GM18505 (cell line): ENCODE measurements around the gene KIZ.
"Not testable (repeated sequence)": the region's sequence is repeated elsewhere in the genome, so short reads cannot be mapped to it uniquely, and the experiment has no call there.

Experiments used
- ATAC-seq: cut with Tn5 transposase; IDR thresholded peaks from one replicate; pipeline ENCODE4 v1.9.1; 2021; ENCODE audit not compliant: unreplicated experiment
- POLR2A ChIP-seq: IDR thresholded peaks from 4 replicates; pipeline ENCODE4 v1.6.1; 2011; ENCODE audit warnings: borderline replicate concordance; ENCODE audit not compliant: insufficient read depth, insufficient read length; ENCODE audit errors: extremely low read depth

The KIZ gene

DNA sequence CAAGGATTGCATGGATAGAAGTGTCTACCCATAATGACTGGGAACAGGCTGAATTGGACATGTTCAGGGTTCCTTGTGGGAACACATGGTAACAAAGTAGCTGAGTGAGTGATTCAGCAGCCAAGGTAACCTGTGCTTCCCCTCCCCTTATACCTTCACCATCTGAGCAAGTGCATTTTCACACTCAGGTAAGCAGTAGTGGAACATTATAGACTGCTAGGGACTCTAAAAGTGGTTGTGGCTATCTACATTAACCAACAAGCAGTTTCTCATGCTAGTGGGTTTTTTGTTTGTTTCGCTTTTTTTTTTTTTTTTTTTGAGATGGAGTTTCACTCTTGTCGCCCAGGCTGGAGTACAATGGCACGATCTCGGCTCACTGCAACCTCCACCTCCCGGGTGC lies 41.4 kb downstream of the KIZ start:
- no peak for TF ChIP-seq POLR2A
- ATAC-seq: no peak

DNA sequence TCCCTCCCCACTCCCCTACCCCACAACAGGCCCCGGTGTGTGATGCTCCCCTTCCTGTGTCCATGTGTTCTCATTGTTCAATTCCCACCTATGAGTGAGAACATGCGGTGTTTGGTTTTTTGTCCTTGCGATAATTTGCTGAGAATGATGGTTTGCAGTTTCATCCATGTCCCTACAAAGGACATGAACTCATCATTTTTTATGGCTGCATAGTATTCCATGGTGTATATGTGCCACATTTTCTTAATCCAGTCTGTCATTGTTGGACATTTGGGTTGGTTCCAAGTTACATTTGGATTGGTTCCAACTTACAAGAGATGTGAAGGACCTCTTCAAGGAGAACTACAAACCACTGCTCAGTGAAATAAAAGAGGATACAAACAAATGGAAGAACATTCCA lies 42.2 kb downstream of the KIZ start:
- not testable (repeated sequence) for ATAC-seq

DNA sequence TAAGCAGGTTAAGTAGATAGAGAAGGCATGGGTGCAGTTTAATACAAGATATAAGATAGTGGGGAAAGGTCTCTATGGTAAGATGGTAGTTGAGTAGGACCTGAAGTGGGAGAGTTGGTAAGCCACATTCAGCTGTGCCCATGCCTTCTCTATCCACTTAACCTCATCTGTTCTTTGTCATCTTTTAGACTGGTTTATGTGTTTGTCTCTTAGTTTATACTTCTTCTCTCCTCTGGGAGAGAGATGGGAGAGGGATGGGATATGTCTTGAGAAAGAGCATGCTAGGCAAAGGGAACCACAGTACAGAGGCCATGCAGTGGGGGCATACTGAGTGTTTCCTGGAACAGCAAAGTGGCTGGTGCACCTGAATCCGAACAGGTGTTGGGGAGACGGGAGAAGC lies 46.7 kb downstream of the KIZ start:
- ATAC-seq: no peak
- no peak for TF ChIP-seq POLR2A

DNA sequence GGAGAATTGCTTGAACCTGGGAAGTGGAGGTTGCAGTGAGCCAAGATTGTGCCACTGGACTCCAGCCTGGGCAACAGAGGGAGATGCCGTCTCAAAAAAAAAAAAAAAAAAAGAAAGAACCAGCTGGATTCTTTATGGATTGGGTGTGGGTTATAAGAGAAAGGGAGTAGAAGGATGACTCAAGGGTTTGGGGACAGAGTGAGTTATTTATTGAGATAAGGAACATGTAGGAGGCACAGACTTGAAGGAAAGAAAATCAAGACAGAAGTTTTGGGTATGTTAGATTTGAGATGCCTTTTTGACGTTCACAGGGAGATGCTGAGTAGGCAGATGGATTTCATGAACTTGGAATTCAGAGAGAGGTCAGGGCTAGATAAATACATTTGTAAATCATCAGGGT lies 47.6 kb downstream of the KIZ start:
- no peak for ATAC-seq
- no peak for TF ChIP-seq POLR2A

DNA sequence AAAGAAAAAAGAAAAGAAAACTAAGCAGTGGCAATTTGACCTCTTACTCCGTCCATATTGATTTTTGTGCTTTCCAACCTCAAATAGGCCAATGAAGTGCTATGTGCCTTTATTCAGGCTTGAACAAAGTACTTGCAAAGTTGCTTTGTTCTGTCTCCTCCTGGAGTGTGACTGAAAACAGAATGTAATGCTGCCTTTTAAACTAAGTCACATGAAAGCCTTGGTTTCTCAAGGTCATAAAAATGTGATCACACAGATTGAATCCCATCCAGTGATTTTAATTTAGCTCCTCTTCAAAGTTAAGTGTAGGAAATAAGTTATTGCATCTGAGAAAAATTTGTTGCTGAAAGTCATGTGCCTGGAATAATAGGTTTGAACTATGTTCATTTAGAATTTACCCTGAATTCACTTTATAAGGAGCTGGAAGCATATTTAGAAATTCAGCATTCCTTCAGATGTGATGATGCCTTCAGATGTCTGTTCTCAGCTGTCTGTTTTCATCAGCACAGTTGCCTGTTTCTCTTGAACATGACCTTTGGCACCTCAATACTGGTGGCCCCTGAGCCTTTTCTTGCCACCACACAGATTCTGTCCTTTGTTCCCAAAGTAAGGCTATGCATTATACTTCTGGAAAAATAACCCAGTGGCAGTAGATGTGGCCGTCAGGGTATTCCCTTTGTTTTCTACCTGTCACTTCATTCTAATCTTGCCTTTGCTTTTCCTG lies 48.8 kb downstream of the KIZ start:
- no peak for ATAC-seq

DNA sequence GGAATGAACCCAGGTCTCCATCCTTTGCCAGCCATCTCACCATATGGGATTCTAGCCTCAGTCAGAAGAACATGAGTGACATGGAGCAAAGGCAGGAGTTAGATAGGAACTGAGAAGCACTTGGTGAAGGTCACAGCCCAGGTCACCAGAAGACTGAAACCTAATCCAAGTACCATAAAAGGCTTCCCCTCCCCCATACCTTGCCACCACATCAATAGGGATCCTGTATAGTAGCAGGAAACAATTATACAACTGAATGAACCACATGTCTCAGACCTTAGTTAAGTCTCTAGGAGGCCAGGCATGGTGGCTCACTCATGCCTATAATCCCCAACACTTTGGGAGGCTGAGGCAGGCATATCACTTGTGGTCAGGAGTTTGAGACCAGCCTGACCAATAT lies 49.6 kb downstream of the KIZ start:
- ATAC-seq: no peak
- no peak for TF ChIP-seq POLR2A

More for the DNA sequence above, 48.8 kb downstream of the KIZ start:
- no peak for TF ChIP-seq POLR2A

DNA sequence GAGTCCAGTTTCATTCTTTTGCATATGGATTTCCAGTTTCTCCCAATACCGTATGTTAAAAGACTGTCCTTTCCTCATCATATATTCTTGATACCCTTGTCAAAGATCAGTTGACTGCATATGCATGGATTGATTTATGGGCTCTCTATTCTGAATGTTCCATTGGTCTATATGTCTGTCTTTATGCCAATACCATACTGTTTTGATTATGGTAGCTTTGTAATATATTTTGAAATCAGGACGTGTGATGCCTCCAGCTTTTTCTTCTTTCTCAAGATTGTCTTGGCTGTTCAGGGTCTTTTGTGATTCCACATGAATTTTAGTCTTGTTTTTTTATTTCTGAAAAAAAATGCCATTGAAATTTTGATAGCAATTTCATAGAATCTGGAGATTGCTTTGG lies 51.9 kb downstream of the KIZ start:
- ATAC-seq: no peak
- TF ChIP-seq POLR2A: no peak

DNA sequence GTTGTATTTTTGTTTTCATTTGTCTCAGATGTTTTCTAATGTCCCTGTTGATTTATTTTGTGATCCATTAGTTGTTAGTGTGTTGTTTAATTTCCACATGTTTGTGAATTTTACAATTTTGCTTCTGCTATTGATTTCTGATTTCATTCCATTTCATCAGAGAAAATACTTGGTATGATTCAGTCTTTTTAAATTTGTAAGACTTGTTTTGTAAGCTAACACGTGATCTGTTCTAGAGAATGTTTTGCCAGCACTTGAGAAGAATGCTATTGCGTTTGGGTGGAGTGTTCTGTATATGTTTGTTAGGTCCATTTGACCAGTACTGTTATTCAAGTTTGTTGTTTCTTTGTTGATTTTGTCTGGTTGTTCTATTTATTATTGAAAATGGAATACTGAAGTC lies 53.9 kb downstream of the KIZ start:
- no peak for TF ChIP-seq POLR2A
- no peak for ATAC-seq

DNA sequence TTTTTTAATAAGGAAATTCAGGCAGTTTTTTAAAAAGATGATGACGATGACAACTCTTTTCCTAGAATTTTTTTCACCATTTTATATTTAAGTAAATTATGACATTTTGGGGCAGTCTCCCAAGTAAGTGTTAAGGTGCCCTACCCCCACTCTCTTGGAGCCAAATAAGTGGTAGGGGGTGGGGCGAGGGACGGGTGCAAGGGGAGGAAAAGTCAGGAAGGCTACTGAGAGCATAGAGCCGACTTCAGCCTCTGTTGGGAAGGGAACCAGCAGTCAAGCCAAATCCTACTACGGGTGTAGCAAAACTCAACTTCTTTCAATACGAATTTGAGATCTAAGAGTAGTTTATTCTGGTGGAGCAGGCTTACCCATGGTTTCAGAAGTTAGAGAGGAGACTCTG lies 54.4 kb downstream of the KIZ start:
- TF ChIP-seq POLR2A: no peak
- no peak for ATAC-seq

DNA sequence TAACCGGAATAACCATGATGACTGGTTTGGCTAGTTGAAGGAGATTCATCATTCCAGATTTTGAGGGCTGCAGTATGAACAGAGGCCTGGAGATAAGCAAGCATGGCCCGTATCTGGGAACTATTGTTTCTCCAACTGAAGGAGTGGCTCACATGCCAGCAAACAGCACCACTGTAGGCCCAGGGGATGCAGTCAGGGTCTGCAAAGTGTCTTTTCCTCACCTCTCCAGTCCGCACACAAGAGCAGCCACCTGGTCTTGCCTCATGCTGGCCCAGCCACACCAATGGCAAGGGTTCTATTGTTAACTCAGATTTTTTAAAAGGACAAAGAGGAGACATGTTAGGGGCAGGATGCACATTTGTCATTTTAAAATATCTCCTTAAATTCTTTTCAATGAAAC lies 55.1 kb downstream of the KIZ start:
- no peak for ATAC-seq
- TF ChIP-seq POLR2A: no peak

DNA sequence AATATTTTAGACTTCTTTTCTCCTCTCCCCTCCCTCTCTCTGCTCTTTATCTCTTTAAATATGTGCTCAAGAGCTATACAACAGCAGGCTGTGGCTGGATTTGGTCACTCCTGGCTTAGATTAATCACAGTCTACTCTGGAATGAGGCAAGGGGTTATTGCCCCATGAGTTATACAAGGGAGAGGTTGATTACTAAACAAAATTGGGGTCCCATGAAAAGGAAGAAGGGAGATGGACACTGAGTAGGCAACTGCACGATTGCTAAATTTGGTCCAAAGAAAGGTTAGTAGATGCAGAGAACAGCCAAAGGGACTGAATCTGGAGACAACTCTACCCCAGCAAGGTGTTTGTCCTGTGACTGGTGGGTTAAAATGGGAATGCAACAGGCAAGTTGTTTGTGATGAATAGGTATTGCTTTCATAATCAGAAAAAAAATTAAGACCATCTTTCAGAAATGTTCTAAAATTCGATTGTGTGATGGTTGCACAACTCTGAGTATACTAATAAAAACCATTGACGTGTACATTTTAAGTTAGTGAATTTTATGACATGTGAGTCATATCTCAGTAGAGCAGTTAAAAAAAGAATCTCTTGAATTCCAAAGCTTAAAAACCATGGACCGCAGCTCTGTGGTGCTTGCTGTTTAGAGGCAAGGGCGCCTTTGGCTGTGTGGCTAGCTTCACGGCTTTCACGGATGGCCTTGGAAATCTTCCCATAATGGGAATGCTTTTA lies 57.1 kb downstream of the KIZ start:
- no peak for TF ChIP-seq POLR2A
- ATAC-seq: no peak

DNA sequence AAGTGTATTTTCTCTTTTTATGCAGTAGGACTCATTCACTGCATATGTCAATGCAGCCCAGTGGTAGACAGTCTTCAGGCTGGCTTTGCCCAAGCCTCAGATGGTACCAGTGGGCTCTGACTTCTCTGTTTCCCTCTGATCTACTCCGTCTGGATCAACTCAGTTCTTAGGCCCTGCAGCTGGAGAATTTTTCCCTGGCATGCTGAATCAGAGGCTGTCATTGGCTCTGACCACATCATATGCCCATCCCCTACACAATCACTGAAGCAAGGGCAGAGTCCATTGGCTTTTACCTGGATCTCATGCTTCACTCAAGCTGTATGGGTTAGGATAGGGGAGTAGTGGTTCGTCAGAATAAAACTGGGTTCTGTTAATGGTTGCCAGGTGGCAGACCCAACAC lies 57.8 kb downstream of the KIZ start:
- no peak for ATAC-seq
- no peak for TF ChIP-seq POLR2A

DNA sequence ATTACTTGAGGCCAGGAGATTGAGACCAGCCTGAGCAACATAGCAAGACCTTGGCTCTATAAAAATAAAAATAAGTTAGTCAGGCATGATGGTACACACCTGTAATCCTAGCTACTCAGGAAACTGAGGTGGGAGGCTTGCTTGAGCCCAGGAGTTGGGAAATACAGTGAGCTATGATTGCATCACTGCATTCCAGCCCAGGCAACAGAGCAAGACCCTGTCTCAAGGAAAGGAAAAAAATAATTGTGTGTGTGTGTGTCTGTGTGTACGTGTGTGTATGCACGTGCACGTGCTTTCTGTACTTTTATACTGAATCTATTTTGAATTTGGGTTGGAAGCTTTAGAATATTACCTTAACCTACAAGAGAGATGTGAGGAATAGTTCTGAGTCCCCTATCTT lies 58.9 kb downstream of the KIZ start:
- no peak for ATAC-seq
- TF ChIP-seq POLR2A: no peak

DNA sequence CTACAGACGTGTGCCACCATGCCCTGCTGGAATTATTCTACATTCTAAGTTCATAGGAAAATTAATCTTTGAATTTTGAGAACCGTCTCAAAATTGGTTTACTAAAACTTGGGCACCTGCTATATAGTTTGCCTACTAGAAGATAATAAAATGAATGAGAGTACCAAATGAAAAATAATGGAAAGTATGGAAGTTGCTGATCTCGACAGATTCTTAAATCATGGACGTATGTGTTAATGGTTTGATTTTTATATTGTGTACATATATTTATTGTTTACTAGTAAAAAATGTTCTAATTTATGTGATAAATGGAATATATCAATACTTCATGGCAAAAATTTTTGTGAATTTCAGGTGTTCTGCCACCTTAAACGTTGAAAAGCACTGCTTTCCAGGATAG lies 60.0 kb downstream of the KIZ start:
- no peak for ATAC-seq
- TF ChIP-seq POLR2A: no peak
